ENCODE results near the gene SNRNP27. TPM values are rescaled to one million over a fixed set of nuclear protein-coding genes. Genes with fewer than 3 reads are reported as not detected.

Gene SNRNP27
- total and polyA plus RNA-seq, 2 of the 8 experiments (the other 6 are each of a cell fraction or from before 2014, with no cell fraction given) = 11.1 to 40.5 TPM

DNA sequence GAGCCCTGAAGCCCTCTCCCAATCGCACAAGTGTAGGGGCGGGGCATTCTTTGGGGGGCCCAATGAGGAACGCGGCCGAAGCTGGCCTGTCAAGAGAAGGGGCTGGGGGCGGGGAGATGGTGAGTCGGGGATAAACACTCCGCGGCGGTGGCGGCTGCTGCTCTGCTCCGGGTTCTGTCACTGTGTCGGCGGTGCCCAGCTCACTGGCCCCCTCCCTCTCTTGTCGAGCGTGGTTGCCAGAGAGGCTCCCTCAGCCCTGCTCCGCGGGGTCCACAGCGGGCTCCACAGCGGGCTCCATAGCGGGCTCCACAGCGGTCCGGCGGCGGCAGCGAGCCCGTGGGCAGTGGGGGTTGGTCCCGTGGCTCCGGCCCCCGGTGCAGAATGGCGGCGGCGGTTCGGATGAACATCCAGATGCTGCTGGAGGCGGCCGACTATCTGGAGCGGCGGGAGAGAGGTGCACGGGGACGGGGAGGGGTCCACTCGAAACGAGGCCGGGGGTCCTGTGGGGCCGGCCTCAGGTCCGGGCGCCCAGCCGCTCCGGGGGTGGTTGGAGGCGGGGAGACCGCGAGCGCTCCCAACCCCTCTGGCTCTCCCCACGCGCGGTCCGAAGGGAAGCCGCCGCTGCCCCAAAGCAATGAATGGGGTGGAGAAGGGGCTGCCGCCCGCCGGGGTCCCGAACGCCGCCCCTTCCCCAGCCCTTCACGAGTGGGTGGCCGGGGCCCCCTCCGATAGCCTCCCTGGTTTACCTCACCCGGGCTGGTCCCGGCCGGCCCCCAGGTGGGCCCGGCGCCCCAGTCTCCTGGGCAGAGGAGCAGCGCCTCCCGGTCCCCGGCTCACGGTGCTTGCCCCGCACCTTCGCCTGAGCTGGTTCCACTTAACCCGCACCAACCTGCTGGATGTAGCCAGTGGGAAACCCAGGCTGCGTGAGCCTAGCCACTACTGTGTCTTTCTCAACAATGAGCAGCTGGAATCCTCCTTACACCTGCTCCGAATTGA is 21.5 kb downstream of the SNRNP27 start, which contains the start of gene MXD1 (continued):
- TF ChIP-seq FOSL1 (IDR thresholded peaks at IDR 0.05; ENCODE audit: insufficient read depth, low read depth, low read length) (no peak), SIRT6 (IDR thresholded peaks at IDR 0.05; ENCODE audit: low read length) (no peak), EZH2 (IDR thresholded peaks at IDR 0.05; ENCODE audit: low read depth, low read length, severe bottlenecking) (no peak), RFX5 (IDR thresholded peaks at IDR 0.05; ENCODE audit: borderline replicate concordance, low read depth, low read length) (no peak), SRF (IDR thresholded peaks at IDR 0.05; ENCODE audit: low read depth, low read length) (no peak), GTF2F1 (IDR thresholded peaks at IDR 0.05; ENCODE audit: borderline replicate concordance, low read depth, low read length) (no peak), SAP30 (IDR thresholded peaks at IDR 0.05; ENCODE audit: insufficient read depth, insufficient replicate concordance, low read length) (peak; percentile 58), CHD1 (IDR thresholded peaks at IDR 0.05; ENCODE audit: low read depth, low read length) (no peak), CHD2 (IDR thresholded peaks at IDR 0.05; ENCODE audit: low read length) (0 out of 2 replicates have a peak, but pooled peaks have one; percentile 0), MAFK (IDR thresholded peaks at IDR 0.05; ENCODE audit: low read depth, low read length) (no peak), SUZ12 (IDR thresholded peaks at IDR 0.05; ENCODE audit: low read length) (no peak), TAF1 (IDR thresholded peaks at IDR 0.05; ENCODE audit: low read depth, low read length) (no peak; the same call in 1 of the 2 replicates), POLR2AphosphoS5 (IDR thresholded peaks at IDR 0.05; ENCODE audit: low read depth, low read length) (peak; percentile 41; the same call in 1 of the 2 replicates), GABPA (IDR thresholded peaks at IDR 0.05; ENCODE audit: borderline replicate concordance, insufficient read depth, low read length) (no peak), KDM4A (IDR thresholded peaks at IDR 0.05; ENCODE audit: low read depth, low read length, severe bottlenecking) (peak; percentile 46), RXRA (IDR thresholded peaks at IDR 0.05; ENCODE audit: insufficient read depth, low read depth, low read length) (no peak), ZNF274 (IDR thresholded peaks at IDR 0.05; ENCODE audit: borderline replicate concordance, extremely low read depth, low read length) (no peak), CBX5 (IDR thresholded peaks at IDR 0.05; ENCODE audit: low read depth, low read length) (no peak), POU5F1 (IDR thresholded peaks at IDR 0.05; ENCODE audit: low read depth, low read length) (no peak), SP2 (IDR thresholded peaks at IDR 0.05; ENCODE audit: low read length) (0 out of 2 replicates have a peak, but pooled peaks have one; percentile 48)
- TF ChIP-seq, protein P1, sequence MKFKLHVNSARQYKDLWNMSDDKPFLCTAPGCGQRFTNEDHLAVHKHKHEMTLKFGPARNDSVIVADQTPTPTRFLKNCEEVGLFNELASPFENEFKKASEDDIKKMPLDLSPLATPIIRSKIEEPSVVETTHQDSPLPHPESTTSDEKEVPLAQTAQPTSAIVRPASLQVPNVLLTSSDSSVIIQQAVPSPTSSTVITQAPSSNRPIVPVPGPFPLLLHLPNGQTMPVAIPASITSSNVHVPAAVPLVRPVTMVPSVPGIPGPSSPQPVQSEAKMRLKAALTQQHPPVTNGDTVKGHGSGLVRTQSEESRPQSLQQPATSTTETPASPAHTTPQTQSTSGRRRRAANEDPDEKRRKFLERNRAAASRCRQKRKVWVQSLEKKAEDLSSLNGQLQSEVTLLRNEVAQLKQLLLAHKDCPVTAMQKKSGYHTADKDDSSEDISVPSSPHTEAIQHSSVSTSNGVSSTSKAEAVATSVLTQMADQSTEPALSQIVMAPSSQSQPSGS (IDR thresholded peaks at IDR 0.05; ENCODE audit: low read length) = no peak
- TF ChIP-seq, protein P2, sequence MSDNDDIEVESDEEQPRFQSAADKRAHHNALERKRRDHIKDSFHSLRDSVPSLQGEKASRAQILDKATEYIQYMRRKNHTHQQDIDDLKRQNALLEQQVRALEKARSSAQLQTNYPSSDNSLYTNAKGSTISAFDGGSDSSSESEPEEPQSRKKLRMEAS (IDR thresholded peaks at IDR 0.05) = no peak

Data from H1 (cell line).